GM19238 (cell line): ENCODE measurements around the gene HSBP1L1.
"Not testable (repeated sequence)": the region's sequence is repeated elsewhere in the genome, so short reads cannot be mapped to it uniquely, and the experiment has no call there.

ENCODE experiments used
- DNase-seq: peaks from one replicate; pipeline ENCODE4 v3.0.0; 2011; ENCODE audit warnings: low spot score; ENCODE audit not compliant: insufficient read length

The HSBP1L1 gene

GRCh38 chr18:79960161-79960801, 4.2 kb upstream of the HSBP1L1 start:
- DNase-seq = not testable (repeated sequence)

DNA sequence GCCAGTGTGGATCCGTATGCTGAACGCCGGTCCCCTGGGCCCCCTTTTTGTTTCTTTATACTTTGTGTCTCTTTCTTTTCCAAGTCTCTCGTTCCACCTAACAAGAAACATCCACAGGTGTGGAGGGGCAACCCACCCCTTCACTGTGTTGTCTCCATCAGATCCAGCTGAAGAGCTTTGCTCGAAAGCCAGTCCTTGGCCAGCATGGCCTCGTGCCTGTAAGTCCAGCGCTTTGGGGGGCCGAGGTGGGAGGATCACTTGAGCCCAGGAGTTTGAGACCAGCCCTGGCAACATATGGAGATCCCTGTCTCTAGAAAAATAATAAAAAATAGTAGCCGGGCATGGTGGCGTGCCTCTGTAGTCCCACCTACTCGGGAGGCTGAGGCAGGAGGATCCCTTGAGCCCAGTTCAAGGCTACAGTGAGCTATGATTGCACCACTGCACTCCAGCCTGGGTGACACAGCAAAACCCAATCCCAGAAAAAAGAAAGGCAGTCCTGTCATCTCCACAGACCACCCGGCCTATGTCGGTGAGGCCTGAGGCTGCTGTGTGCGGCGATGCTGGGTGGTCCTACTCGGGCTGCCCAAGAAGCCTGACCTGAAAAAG, 3.4 kb upstream of the HSBP1L1 start:
- DNase-seq = no peak

DNA sequence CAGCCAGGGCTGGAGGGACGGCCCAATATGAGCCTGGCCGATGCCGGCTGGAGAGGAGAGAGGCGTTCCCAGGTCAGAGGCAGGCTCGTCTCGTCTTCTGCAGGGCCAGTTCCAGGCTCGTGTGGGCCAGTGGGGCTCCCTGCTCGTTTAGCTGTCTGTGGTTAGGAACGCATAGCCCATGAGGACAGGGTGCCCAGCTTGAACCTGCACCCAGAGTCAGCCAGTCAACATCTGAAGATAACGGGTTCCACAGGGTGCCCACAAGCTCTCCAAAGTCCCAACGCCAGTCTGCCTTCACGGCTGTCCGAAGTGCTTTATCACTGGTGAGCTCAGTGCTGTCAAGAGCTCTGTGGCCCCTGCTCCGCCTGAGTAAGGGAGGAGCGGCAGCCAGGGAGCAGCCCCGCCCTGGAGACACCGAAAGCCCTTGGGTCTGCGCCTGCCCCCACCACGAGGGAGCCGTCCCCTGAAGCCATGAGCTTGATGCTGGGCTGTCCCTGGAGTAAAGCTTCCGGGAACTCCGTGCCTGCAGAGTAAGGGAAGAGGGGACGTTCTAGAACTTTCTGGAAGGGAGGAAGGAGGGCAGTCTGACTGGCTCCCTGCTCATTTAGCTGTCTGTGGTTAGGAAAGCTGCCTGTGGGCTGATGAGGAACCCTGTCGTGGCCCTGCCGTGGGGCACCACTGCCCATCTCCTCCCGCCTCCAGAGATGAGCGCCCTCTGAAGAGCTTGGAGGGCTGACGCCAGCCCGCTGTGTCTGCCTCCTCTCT, 2.7 kb upstream of the HSBP1L1 start:
- no peak for DNase-seq

- no peak for DNase-seq
These were observed 2.1 kb upstream of the HSBP1L1 start for GRCh38 chr18:79962311-79962710.

- peak; percentile 41 for DNase-seq
These were observed 1.4 kb upstream of the HSBP1L1 start for GRCh38 chr18:79962835-79963657.

DNA sequence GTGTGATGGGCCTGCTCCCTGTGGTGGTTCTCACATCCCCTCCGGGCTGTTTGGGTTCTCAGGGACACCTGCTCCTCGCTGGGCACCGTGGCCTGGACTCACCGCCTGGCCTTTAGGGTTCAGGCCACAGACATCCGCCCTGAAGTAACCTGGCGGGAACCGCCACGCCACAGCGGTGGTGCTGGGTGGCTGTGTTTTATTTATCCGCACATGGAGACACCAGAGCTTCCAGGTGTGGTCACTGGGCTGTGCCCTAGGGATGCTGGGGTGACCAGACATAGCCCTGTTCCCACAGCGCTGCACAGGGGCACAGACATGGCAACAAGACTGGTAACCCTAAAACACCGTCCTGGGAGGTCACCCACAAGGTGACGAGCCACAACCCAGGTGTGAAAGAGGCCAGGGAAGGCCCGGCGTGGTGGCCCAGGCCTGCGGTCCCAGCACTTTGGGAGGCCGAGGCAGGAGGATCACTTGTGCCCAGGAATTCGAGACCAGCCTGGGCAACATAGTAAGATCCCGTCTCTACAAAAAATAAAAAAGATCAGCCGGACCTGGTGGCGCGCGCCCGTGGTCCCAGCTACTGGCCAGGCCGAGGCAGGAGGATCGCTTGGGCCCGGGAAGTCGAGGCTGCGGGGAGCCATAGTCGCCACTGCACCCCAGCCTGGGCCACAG, 649 bp upstream of the HSBP1L1 start:
- no peak for DNase-seq

DNA sequence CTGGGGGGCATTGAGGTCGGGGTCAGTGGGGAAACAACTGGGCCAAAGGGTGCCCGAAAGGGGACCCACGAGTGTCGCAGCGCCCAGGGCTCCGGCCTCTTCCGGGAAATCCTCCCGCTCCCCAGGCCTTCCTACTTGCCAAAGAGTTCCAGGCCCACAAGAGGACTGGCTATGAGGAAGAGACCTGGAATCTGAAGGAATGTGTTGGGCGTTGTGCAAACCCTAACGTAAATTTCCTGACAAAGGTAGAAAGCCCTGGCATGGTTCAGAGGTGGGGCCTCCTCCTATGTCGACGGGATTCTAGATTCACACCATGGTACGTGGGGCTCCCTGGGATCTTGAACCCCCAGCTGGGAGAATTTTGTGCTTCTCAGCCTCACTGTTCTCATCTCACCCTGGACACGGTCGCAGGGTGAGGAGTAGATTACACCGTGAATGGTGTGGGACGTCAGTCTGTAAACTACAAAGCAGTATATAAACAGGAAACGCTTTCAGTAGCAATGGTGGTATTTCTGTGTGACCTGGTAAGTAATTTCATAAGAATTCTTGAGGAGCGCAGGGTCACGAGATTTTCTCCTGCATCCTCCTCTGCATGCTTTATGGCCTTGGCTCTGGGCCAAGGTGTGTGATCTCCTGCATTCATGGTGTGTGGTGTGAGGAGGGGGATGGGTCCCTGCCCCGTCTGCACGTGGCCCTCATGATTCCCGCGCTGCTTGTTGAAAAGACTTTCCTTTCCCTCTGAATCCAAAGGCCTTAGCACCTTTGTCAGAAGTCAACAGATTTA, 868 bp downstream of the HSBP1L1 start:
- no peak for DNase-seq

DNA sequence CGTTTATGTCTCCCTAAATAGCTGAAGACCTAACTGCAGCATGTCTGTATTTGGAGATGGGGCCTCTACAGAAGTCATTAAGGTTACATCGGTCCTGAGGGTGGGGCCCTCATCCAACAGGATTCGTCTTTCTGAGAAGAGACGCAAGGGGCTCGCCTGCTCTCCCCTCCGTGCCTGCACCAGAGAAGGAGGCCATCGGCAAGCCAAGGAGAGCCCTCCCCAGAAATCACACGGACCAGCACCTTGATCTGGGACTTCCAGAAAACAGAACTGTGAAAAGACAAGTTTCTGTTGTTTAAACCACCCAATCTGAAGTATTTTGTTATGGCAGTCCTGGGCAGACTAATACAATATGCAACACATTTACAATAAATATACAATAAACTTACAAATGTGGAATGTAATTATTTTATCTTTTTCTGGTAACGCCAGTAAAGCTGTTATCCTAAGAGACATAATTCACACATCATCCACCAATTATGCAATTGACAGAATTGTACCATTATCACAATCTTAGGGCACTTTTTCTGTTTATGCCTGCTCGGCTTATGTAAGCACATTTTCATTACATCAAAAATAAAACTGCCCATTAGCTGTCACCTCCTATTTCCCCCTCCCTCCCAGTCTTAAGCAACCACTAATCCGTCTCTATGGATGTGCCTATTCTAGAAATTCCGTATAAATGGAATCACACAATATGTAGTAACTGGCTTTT, 6.1 kb downstream of the HSBP1L1 start:
- DNase-seq = no peak

DNA sequence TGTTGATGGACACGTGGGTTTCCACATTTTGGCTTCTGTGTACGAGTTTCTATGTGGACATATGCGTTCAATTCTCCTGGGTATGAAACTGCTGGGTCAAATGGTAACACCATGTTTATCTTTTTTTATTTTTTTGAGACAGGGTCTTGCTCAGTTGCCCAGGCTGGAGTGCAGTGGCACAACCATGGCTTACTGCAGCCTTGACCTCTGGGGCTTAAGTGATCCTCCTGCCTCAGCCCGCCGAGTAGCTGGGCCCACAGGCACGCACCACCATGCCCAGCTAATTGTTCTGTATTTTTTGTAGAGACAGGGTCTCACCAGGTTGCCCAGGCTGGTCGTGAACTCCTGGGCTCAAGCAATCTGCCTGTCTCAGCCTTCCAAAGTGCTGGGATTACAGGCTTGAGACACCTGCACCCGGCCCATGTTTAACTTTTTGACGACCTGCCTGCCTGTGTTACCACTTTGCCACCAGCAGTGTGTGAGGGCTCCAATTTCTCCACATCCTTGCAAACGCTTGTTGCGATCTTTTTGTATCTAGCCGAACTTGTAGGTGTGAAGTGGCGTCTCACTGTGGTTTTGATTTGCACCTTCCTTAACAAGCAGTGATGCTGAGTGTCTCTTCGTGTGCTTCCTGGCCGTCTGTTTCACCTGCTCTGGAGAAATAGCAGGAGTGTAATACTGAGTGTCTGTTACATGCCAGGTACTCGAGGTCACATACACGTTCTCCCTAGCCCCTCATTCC, 6.9 kb downstream of the HSBP1L1 start:
- DNase-seq = no peak

GRCh38 chr18:79971986-79972385, 7.5 kb downstream of the HSBP1L1 start:
- DNase-seq = no peak

- no peak for DNase-seq
These were observed 8.3 kb downstream of the HSBP1L1 start for GRCh38 chr18:79972720-79973119.

GRCh38 chr18:79973517-79973916, 9.1 kb downstream of the HSBP1L1 start:
- no peak for DNase-seq

DNA sequence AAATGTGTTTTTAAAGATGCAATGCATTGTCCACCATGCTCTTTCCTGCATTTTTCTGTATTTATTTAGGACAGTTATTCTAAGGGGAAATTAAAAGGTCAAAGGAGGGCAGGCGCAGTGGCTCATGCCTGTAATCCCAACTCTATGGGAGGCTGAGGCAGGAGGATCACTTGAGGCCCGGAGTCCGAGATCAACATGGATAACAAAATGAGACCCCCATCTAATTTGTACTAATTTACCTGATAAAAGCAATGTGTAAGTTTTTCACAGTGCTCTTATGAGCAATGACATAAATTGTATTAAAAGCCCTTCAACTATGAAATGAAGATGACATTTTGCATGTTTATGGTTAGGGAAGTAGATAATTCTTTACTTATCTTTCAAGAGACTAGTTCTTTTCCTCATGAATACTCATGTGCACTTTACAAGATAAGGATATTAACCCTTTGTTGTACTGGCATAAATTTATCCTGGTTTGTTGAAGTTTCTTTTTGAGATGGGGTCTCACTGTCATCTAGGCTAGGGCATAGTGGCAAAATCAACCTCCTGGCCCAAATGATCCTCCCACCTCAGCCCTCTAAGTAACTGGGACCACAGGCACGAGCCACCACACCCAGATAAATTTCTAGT, 9.7 kb downstream of the HSBP1L1 start:
- DNase-seq = no peak

DNA sequence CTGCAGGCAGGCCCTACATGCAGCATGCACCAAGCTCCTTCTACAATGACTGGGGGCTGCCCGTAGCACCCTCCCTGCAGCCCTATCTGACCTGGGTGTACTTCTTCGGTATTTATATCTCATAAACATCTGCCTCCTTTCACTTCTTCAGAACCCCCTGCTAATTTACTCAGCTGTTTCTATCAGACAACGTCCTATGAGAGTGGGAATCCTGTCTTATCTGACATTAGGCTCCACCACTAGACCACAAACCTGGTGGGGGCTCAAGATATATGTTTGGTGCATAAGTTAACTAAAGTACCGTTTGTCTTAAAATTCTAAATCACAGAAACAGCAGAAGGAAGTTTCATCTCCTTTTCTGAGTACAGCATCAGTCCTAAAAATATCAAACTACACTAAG, 10.6 kb downstream of the HSBP1L1 start:
- no peak for DNase-seq

DNA sequence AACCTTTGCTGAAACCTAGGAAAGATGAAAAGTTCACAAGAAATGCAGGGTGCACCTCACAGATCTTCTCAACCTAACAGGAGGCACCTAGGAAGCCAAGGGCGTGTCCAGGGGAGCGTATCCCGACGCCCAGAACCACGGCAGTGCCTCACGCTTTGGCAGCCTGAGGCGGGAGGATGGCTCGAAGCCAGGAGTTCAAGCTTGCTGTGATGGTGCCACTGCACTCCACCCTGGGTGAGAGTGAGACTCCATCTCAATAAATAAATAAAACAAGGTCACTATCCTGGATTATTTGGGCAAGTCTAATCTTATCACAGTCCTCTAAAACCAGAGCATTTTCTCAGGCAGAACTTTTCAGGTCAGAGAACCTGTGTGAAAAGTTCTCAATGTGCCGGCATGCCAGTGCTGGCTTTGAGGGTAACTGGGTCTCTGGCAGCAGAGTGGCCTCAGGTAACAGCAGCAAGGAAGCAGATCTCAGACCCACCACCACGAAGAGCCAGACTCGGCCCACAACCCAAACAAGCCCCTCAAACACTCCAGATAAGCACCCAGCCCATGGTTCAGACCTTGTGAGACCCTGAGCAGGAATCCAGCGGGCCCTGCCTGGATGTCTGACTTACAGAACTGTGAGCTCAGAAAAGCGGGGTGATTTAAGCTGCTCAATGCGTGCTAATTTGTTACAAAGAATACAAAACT, 11.7 kb downstream of the HSBP1L1 start:
- no peak for DNase-seq

- no peak for DNase-seq
These were observed 15.4 kb downstream of the HSBP1L1 start for GRCh38 chr18:79979843-79980242.

GRCh38 chr18:79980585-79980984, 16.1 kb downstream of the HSBP1L1 start:
- no peak for DNase-seq

- no peak for DNase-seq
These were observed 18.3 kb downstream of the HSBP1L1 start for GRCh38 chr18:79982736-79983135.
